Activated naive CD4-positive, alpha-beta T cell treated with Interleukin-2 at 50 U/mL for 16 hours (primary cell): ENCODE data around the gene OR4D2.

Source experiments
- DNase-seq: peaks from one replicate; pipeline ENCODE4 v3.0.0-alpha.2; 2020

Gene OR4D2

GRCh38 chr17:58217766-58218165 is 51.0 kb downstream of the OR4D2 start:
- DNase-seq, result no peak

DNA sequence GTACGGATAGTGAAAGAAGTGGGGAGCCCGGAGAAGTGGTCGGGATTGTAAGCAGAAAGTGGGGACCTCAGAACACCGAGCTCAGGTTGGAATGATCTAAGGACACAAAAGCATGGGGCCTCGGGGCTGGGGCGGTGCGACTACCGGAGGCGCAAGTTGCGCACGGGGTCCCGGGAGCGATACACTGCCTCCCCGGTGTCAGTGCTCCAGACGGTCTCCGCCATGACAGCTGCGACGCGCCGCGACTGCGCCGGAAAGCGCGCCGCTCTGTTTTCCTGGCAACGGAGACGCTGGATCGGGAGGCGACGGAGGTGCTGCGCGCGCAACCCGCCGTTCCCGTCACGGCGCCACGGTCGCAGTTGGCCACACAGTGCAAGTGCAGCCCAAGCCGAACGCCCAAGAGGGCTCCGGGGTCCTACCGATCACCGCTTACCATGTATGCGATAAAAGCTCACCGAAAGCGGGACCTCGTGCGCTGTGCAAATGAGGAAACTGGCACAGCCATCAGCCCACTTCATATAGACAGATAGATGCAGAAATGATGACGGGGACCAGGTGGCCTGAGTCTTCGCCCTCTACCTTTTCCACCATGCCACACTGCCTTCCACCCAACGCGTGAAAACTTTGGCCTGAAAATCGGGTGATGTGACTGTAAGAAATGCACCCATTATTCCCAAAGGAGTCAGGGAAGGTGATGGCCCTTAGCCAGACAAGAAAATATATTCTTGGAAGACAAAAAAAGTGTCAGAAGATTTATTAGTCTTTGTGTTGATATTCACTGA is 52.4 kb downstream of the OR4D2 start, which contains the start of gene MKS1:
TSS of gene MKS1 (minus strand) at position 249 of the 782 bp plus-strand sequence. CDS start at position 224, 25 bp downstream.
- peak; percentile 96 for DNase-seq

DNA sequence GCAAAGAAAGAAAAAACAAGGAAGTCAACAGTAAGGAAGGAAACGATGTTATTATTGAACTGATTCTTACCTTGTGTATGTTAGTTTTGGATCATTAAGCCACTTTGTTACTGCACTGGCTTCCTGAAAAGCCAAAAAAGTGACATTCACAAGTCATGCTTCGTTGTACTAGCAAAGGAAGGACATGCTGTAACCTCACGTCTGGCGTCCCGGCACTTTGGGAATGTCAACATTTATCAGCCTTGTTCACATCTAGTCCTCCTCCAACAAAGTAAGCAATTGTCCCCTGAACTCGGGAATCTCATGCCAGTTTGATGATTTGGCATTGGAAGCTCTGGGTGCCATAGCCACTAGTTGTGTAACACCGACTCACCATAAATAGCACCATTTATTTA is 53.0 kb downstream of the OR4D2 start:
- no peak for DNase-seq
